Measurements from ENCODE around the gene TUFM. TPM values are rescaled to one million over a fixed set of nuclear protein-coding genes. Genes with fewer than 3 reads are reported as not detected.

TUFM gene
- total and polyA plus RNA-seq, 2 of the 8 experiments (the other 6 are each of a cell fraction or from before 2014, with no cell fraction given), result 216 to 249 TPM

DNA sequence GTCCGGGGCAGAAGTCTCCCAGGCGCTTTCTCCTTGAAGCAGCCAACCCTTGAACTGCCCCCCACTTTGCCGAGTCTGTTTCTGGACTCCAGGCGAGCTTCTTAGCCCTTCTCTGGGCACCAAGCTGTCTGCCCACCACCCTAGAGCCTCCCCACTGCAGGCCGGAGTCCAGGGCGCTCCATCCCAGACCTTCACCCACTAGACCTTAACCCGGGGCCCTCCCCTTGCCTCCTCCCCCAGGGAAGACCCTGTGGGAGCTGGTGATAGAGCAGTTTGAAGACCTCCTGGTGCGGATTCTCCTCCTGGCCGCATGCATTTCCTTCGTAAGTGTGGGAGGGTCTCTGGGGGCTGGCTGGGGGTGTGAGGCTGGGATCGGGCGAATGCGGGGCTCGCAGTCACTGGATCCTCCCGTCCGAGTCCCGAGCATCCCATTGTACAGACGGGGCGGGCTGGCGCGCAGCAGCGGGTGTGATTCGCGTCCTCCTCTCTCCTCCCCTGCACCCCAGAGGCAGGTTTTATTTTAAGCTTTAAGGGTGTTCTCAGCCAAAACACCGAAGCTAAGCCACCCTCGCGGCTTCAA is 33.2 kb upstream of the TUFM start (continued):
- TF ChIP-seq PHF8 (conservative IDR thresholded peaks at IDR 0.05; ENCODE audit: low read depth, low read length), result peak; percentile 80

Measured in H1 (cell line).